Inflammatory macrophage treated with lipopolysaccharide for 4 hours (primary cell): ENCODE data around the gene PHC2.
"Not testable (repeated sequence)": the region's sequence is repeated elsewhere in the genome, so short reads cannot be mapped to it uniquely, and the experiment has no call there.

Source experiments
- DNase-seq: peaks from one replicate; pipeline ENCODE4 v3.0.0-alpha.2; 2020

PHC2 gene

GRCh38 chr1:33309351-33309750 lies 121.5 kb downstream of the PHC2 start:
- not testable (repeated sequence) for DNase-seq

- no peak for DNase-seq
These were observed 123.4 kb downstream of the PHC2 start for GRCh38 chr1:33307494-33307864.

- no peak for DNase-seq
These were observed 124.0 kb downstream of the PHC2 start for GRCh38 chr1:33306653-33307493.

- DNase-seq: no peak
These were observed 124.9 kb downstream of the PHC2 start for GRCh38 chr1:33305816-33306652.

- DNase-seq: no peak
These were observed 125.9 kb downstream of the PHC2 start for GRCh38 chr1:33305016-33305415.

- no peak for DNase-seq
These were observed 128.6 kb downstream of the PHC2 start for GRCh38 chr1:33302325-33302724.

- no peak for DNase-seq
These were observed 129.5 kb downstream of the PHC2 start for GRCh38 chr1:33301273-33301984.

- no peak for DNase-seq
These were observed 130.2 kb downstream of the PHC2 start for GRCh38 chr1:33300673-33301072.

- DNase-seq: no peak
These were observed 131.3 kb downstream of the PHC2 start for GRCh38 chr1:33299461-33300155.

GRCh38 chr1:33298623-33299277 lies 132.1 kb downstream of the PHC2 start:
- DNase-seq: peak; percentile 65

- DNase-seq: no peak
These were observed 132.8 kb downstream of the PHC2 start for GRCh38 chr1:33297911-33298622.

GRCh38 chr1:33296824-33297223 lies 134.1 kb downstream of the PHC2 start:
- no peak for DNase-seq

GRCh38 chr1:33296082-33296458 lies 134.8 kb downstream of the PHC2 start:
- no peak for DNase-seq

- DNase-seq: peak; percentile 78
These were observed 135.3 kb downstream of the PHC2 start for GRCh38 chr1:33295450-33296081.

- no peak for DNase-seq
These were observed 135.9 kb downstream of the PHC2 start for GRCh38 chr1:33295023-33295422.

GRCh38 chr1:33294071-33295010 lies 136.6 kb downstream of the PHC2 start:
- DNase-seq: no peak

- no peak for DNase-seq
These were observed 138.1 kb downstream of the PHC2 start for GRCh38 chr1:33292726-33293340.

- not testable (repeated sequence) for DNase-seq
These were observed 140.3 kb downstream of the PHC2 start for GRCh38 chr1:33290615-33291014.

GRCh38 chr1:33289858-33290154 lies 141.1 kb downstream of the PHC2 start:
- DNase-seq: no peak
